GM19452 (cell line): ENCODE results near the gene PLA2G4C.

Source experiments
- ATAC-seq: cut with Tn5 transposase; IDR thresholded peaks from one replicate; pipeline ENCODE4 v1.9.1; 2021; ENCODE audit not compliant: unreplicated experiment

The PLA2G4C gene

DNA sequence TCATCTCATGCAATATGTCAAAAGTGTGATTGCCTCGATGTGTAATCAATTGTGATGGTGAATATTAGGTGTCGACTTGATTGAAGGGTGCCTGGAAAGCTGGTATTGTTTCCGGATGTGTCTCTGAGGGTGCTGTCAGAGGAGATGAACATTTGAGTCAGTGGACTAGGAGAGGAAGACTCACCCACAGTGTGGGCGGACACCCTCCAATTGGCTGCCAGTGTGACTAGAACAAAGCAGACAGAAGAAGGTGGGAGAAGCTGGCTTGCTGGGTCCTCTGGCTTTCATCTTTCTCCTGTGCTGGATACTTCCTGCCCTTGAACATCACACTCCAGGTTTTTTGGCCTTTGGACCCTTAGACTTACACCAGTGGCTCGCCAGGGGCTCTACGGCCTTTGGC, 51.3 kb downstream of the PLA2G4C start:
- ATAC-seq: no peak

DNA sequence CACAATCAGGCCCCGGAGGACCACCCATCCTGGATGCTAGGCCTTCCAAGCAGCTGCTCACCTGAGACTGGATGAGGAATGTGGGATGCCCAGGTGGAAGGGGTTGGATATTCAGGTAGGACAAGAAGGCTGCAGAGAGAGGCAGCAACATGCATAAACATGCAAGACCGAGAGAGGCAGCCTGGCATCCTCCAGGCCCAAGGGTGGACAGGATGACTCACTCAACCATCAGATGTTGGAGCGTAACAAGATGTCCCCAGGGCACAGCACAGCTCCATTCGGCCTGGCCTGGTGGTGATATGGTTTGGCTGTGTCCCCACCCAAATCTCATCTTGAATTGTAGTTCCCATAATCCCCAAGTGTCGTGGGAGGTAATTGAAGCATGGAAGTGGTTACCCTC, 56.8 kb downstream of the PLA2G4C start:
- ATAC-seq: no peak

DNA sequence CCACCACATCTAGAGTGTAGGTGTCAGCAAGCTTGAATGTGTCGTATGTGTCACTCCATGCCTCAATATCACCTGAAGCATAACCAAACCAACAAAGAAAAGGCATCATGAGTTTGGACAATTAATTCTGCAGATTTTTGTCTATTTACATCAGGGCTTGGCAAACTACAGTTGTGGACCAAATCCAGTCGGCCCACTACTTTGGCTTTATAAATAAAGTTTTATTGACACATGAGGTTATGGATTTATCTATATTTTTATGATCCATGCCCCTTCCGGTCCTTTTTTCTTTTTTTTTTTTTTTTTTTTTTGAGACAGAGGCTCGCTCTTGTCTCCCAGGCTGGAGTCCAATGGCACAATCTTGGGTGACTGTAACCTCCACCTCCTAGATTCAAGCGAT, 57.5 kb downstream of the PLA2G4C start:
- ATAC-seq: no peak

DNA sequence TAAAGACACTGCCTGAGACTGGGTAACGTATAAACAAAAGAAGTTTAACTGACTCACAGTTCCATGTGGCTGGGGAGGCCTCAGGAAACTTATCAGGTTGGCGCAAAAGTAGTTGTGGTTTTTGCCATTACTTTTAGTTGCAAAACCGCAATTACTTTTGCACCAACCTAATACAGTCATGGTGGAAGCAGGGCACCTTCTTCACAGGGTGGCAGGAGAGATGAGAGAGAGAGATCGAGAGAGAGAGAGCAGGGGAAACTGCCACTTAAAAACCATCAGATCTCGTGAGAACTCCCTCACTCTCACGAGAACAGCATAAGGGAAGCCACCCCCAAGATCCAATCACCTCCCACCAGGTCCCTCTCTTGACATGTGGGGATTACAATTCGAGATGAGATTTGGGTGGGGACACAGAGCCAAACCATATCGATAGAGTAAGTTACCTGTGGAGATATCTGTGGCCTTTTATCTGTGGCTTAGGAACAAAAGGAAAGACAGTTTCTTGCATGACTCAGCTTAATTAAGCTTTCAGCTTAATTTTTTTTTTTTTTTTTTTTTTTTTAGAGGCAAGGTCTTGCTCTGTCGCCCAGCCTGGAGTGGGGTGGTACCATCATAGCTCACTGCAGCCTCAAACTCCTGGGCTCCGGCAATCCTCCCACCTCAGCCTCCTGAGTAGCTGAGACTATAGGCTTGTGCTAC, 59.1 kb downstream of the PLA2G4C start:
- no peak for ATAC-seq

DNA sequence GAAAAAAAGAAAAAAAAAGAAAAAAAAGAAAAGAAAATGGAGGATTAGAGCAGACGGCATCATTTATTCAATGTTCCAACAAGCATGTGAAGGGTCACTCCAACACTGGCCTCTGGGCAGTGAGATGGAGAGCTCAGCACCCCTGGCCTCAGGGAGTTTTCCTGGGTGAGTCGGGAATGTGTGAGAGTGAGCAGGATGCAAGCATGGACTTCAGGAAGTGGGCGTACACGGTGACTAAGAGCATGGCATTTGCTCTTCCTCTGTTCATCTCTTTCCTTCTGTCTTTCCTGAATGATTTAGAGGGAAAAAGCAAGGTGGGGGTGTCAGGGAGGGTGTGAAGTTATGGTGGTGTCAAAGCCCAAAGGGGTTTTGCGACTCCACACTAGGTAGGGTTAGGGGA, 66.1 kb downstream of the PLA2G4C start:
- ATAC-seq: no peak

DNA sequence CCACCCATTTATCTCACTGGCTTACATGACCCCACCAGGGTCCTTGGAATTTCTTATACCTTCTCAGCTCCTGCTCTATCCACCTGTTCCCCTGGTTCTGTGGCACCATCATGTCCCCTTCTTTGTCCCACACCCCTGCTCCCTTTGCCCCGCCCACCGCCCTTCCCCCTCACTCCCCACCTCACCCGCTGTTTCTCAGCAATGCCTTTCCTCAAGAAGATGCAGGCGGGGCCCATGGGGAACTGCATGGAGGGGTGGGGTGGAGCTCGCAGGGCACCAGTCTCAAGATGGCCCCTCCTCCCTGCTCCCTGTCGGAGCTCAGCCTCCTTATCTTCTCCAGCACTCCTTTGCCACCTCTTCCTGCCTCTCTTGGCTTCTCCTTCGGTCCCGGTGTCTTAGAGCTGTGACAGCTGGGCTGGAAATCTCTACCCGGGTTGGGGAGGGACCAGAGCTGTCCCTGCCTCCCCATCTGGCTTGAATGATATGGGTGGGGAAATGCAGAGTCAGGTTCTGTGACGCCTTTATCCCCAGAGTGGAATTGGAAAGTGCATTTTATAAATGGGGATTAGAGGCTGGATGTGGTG, 66.8 kb downstream of the PLA2G4C start, which contains the start of gene CABP5:
TSS of gene CABP5 (minus strand) at position 405 of the 584 bp plus-strand sequence. CDS start at position 248, 157 bp downstream.
- ATAC-seq: no peak

DNA sequence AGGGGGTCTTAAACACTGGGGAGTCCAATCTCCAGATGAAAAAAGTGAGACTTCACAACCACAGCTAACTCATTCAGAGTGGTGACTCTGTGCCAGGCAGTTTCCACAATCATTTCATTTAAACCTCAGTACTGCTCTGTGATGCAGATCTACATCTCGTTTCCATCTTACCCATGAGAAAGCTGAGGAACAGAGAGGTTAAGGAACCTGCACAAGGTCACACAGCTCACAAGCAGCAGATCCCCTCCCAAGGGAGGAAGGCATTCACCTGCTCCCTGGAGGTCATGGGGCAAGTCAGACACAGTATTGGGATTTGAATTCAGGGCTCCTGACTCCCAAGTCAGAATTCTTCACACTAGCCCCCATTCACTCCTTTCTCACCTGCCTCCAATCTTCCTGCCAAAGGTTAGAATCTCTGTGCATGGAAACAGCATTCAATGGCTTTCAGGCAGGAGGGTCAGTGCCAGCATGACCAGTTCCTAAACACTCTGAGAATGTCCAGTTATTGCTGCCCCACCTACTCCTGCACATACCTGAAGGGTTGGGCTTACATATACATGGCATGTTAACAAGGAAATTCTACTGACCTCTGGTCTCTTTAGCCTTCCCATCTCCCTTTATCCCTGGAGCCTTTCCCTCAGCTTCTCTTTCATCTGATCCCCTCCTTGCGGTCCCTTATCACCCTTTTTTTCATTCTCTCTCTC, 68.6 kb downstream of the PLA2G4C start:
- no peak for ATAC-seq

DNA sequence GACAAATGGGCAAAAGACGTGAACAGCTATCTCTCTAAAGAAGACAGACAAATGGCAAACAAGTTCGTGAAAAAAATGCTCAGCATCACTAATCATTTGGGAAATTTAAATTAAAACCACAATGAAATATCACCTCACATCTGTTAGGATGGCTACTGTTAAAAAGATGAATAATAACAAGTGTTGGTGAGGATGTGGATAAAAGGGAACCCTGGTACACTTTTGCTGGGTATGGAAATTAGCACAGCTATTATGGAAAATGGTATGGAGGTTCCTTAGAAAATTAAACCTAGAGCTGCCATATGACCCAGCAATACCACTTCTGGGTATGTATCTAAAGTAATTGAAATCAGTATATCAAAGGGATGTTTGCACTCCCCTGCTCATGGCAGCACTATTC, 73.9 kb downstream of the PLA2G4C start:
- no peak for ATAC-seq

DNA sequence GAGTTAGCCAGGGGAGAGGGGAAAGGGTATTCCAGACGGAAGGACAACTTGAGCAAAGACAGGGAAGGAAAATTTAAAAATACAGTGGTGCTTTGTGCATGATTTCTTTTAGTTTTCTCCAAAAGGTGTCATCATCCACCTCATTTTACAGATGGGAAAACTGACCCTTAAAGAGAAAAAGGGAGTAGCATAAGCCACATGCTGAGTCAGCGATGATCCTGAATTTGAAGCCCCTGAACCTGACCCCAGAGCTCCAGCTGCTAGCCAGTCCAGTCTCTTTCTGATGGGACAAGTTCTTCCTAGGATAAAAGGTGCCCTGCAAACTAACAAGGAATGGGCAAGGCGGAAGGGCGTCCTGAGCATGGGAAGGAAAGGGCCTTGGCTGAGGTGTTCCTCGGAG, 77.0 kb downstream of the PLA2G4C start:
- no peak for ATAC-seq

DNA sequence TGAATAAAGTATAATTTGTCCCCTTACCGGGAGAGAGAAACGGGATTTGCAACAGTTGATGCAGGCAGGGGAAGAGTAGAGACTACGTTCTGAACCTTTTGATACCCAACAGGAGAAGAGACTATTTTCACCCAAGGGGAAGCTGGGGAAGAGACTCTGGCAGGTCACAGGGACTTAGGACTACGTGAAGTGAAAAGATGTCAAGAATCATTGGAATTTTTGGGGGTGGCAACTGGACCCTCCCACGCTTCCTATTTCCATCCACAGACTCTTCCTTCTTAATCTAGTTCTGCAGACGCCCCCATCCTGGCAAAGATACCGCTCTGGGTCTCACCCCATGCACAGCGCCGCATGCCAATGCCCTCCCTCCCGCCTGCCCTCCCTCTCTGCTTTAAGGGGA, 80.5 kb downstream of the PLA2G4C start:
- no peak for ATAC-seq

DNA sequence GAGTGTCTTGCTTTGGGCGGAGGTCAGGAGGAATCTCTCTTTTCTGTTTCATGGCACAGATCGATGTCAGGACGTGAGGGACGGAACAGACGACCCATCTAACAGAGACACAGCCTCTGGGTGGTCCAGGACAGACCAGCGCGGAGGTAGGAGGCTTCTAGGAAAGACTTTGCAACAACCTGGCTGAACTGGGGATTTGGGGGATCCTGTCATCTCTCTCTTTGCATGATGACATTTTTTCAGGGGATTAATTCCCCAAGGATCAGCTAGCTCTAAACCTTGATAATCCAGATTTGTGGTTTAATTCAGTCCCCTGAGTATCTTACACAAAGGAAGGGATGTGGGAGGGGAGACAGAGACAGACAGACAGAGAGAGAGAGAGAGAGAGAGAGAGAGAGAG, 81.2 kb downstream of the PLA2G4C start:
- no peak for ATAC-seq

DNA sequence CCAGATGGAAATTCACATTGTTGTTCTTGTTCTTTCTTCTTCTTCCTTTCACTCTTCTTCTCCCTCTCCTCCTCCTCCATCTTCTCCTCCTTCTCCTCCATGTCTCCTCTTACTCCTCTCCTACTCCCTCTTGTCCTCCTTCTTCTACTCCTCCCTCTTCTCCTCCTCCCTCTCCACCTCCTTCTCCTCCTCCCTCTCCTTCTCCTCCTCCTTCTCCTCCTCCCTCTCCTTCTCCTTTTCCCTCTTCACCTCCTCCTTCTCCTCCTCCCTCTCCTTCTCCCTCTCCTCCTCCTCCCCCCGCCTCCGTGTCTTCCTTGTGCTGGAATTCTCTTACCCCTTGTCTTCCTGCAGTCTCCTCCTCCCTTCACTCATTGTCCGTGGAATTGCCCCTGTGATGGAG, 85.1 kb downstream of the PLA2G4C start:
- no peak for ATAC-seq

DNA sequence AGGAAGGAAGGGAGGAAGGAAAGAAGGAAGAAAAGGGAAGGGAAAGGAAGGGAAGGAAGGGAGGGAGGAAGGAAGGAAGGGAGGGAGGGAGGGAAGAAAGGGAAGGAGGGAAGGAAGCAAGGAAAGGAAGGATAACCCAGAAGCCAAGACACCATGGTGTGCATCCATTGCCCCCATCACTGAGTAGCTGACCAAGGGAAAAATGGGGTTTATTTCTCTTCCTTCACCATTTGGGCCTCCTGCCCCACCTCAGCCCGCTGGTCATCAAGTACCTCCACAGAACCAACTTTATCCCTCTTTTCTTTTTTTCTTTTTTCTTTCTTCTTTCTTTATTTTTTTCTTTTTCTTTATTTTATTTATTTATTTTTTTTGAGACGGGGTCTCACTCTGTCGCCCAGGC, 87.1 kb downstream of the PLA2G4C start:
- no peak for ATAC-seq

DNA sequence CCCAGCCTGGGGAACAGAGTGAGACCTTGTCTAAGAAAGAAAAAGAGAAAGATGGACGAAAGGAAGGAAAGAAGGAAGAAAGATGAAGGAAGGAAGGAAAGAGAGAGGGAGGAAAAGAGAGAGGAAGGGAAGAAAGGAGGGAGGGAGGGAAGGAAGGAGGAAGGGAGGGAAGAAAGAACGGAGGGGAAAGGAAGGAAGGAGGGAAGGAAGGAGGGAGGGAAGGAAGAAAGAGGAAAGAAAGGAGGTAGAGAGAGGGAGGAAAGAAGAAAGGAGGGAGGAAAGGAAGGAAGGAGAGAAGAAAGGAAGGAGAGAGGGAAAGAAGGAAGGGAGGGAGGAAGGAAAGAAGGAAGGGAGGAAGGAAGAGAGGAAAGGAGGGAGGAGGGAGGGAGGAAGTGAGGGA, 87.6 kb downstream of the PLA2G4C start:
- no peak for ATAC-seq

DNA sequence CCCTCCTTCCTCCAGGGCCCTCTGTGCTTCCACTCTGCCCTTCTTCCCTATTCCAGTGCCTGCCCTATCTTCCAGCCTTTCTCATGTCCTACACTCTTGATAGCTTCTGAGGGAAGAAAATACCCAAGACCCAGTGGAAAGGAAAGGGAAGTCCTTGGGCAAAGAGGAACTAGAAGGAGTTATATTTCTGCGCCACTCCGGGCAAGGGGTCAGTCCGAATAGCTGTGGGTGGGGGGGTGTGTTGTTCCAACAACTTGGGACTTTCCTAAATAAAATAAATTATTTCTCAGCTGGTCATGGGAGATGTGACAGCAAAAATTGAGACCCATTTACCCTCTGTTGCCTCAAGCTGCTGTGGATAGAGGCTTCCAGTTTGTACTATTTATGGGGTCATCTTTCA, 89.9 kb downstream of the PLA2G4C start:
- no peak for ATAC-seq

DNA sequence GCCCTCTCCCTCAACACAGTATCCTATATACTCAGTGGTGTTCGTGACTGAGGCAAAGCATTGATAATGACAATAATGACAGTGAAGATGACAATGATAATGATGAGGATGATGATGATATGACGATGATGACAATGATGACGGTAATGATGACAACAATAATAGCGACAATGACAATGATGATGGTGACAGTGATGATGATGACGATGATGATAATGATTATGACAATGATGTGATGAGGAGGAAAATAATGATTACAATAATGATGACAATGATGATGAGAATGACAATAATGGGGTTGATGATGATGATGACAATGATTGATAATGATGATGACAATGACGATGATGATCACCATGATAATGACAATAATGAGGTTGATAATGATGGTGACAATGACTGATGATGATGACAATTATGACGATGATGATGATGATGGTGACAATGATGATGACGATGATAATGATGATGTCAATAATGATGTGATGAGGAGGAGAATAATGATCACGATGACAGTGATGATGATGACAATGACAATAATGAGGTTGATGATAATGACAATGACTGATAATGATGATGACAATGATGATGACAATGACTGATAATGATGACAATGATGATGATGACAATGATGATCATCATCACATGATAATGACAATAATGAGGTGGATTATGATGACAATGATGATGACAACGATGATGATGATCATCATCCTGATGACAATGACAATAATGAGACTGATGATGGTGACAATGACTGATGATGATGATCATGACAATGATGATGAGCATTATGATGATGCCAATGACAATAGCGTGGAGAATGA, 99.5 kb downstream of the PLA2G4C start:
- ATAC-seq: no peak

DNA sequence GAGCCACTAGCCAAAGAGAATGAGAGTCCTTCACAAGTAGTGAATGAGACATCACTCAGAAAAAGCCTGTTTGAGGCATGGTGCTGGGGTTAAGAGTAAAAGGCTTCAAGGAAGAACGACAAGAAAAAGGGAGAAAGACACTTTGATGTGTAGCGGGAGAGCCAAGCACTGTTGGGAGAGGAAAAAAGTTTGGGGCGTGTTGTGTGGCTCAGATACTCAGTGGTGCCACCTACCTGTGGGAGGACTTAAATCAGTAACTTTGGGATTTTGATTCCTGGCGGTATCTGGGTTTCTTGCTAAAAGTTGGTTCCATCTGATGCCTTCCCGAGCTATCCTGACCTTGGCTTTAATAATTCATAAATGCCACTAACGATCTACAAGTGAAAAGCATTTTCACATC, 103.9 kb downstream of the PLA2G4C start:
- ATAC-seq: no peak

DNA sequence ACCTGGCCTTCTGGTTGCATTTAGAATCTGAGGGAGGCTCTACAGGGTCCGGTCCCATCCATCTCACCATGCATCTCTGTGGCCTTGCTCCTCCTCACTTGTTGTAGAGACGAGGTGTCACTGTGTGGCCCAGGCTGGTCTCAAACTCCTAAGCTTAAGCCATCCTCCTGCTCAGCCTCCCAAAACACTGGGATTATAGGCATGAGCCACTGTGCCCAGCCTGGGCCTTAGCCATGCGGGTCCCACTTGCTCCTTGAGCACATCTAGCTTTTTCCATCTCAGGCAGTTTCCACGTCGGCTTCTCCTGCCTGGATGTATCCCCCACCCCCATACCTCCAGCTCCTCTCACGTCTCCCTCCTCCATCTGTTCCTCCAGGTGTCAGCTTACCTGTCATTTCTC, 106.4 kb downstream of the PLA2G4C start:
- no peak for ATAC-seq

DNA sequence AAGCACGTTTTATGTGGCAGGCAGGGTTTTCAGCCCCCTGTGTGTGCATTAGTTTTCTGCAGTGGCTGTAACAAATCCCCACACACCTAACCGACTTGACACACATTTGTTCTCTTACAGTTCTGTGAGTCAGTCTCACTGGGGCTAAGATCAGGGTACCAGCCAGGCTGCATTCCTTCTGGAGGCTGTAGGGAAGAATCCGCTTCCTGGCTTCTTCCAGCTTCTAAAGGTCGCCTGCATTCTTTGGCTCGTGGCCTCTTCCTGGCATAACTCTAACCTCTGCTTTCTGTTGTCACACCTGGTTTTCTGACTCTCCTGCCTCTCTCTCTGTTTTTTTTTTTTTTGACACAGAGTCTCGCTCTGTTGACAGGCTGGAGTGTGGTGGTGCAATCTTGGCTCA, 109.8 kb downstream of the PLA2G4C start:
- ATAC-seq: no peak

DNA sequence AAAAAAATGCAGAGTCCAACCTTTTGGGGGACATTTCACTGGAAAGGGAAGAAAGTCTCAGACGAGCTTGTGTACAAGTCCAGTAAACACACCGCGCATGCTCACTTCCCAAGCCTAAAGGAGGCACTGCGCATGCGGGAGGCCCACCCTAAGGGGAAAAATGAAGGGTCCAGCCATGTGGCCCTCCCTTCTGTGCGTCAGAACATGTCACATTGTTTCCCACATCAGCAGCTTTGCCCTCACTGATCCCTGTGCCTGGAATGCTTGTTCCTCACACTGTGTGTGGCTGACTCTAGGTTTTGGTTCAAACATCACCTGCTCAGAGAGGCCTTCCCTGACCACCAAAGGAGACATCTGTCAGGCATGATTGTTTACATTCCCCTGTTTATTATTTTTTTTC, 111.8 kb downstream of the PLA2G4C start:
- no peak for ATAC-seq
